NCI-H146 treated with DMSO at 0.1 percent for 48 hours (cell line): ENCODE data around the gene INPP4B.

Experiments used
- DNase-seq: peaks from one replicate; lab custom pipeline; 2025; ENCODE audit not compliant: unreplicated experiment; lab: John Stamatoyannopoulos, UW

Gene INPP4B

GRCh38 chr4:142160509-142160908, 685.6 kb downstream of the INPP4B start:
- DNase-seq, result no peak

GRCh38 chr4:142158980-142159379, 687.1 kb downstream of the INPP4B start:
- no peak for DNase-seq

GRCh38 chr4:142156256-142156655, 689.8 kb downstream of the INPP4B start:
- DNase-seq, result no peak

GRCh38 chr4:142155347-142155746, 690.8 kb downstream of the INPP4B start:
- no peak for DNase-seq

GRCh38 chr4:142150483-142150882, 695.6 kb downstream of the INPP4B start:
- no peak for DNase-seq

GRCh38 chr4:142144813-142145212, 701.3 kb downstream of the INPP4B start:
- DNase-seq, result no peak

- no peak for DNase-seq
Measured at GRCh38 chr4:142142366-142143054, 703.6 kb downstream of the INPP4B start.

- DNase-seq, result no peak
Measured at GRCh38 chr4:142141224-142141623, 704.9 kb downstream of the INPP4B start.

GRCh38 chr4:142130666-142131065, 715.4 kb downstream of the INPP4B start:
- DNase-seq, result no peak

- no peak for DNase-seq
Measured at GRCh38 chr4:142129931-142130330, 716.2 kb downstream of the INPP4B start.

- DNase-seq, result no peak
Measured at GRCh38 chr4:142129473-142129872, 716.6 kb downstream of the INPP4B start.

- no peak for DNase-seq
Measured at GRCh38 chr4:142128529-142128928, 717.6 kb downstream of the INPP4B start.

GRCh38 chr4:142126890-142127497, 719.1 kb downstream of the INPP4B start:
- no peak for DNase-seq

- DNase-seq, result no peak
Measured at GRCh38 chr4:142124874-142125273, 721.2 kb downstream of the INPP4B start.

- DNase-seq, result no peak
Measured at GRCh38 chr4:142121448-142122350, 724.4 kb downstream of the INPP4B start.

- DNase-seq, result no peak
Measured at GRCh38 chr4:142120921-142121320, 725.2 kb downstream of the INPP4B start.

GRCh38 chr4:142112451-142112850, 733.6 kb downstream of the INPP4B start:
- no peak for DNase-seq

GRCh38 chr4:142110136-142110535, 736.0 kb downstream of the INPP4B start:
- no peak for DNase-seq

GRCh38 chr4:142104041-142104440, 742.1 kb downstream of the INPP4B start:
- no peak for DNase-seq

GRCh38 chr4:142101401-142101800, 744.7 kb downstream of the INPP4B start:
- DNase-seq, result no peak

- no peak for DNase-seq
Measured at GRCh38 chr4:142100941-142101340, 745.2 kb downstream of the INPP4B start.
